HepG2 (cell line): ENCODE measurements around the gene PHACTR1. TPM values are rescaled to one million over a fixed set of nuclear protein-coding genes. Genes with fewer than 3 reads are reported as not detected.

ENCODE experiments used
- ATF6 ChIP-seq: sonication (generic); formaldehyde crosslinking; conservative IDR thresholded peaks from 2 replicates; pipeline ENCODE4 v1.4.0; 2020; ENCODE audit warnings: missing genetic modification reagents
- CSRNP2 ChIP-seq: sonication (generic); formaldehyde crosslinking; conservative IDR thresholded peaks from 2 replicates; pipeline ENCODE4 v1.8.0; 2022; ENCODE audit warnings: low read depth, missing genetic modification reagents
- E2F2 ChIP-seq: sonication (generic); formaldehyde crosslinking; IDR thresholded peaks from 2 replicates; pipeline ENCODE4 v1.4.0; 2020; ENCODE audit warnings: missing genetic modification reagents, borderline replicate concordance
- HES4 ChIP-seq: sonication (generic); formaldehyde crosslinking; IDR thresholded peaks from 2 replicates; pipeline ENCODE4 v1.9.0; 2021; ENCODE audit warnings: mild to moderate bottlenecking, missing genetic modification reagents, borderline replicate concordance
- IKZF5 ChIP-seq: IDR thresholded peaks from 2 replicates; pipeline ENCODE4 v1.6.1; 2018; ENCODE audit warnings: missing genetic modification reagents, mild to moderate bottlenecking, missing compliant biosample characterization
- KAT8 ChIP-seq: IDR thresholded peaks from 2 replicates; pipeline ENCODE4 v1.6.1; 2016; ENCODE audit warnings: missing genetic modification reagents, missing compliant biosample characterization
- MEIS2 ChIP-seq: sonication (generic); formaldehyde crosslinking; IDR thresholded peaks from 2 replicates; pipeline ENCODE4 v1.9.0; 2021; ENCODE audit warnings: mild to moderate bottlenecking, missing genetic modification reagents
- SMAD3 ChIP-seq: sonication (generic); formaldehyde crosslinking; IDR thresholded peaks from 2 replicates; pipeline ENCODE4 v1.4.0; 2020; ENCODE audit warnings: missing genetic modification reagents
- SMAD9 ChIP-seq: sonication (generic); formaldehyde crosslinking; IDR thresholded peaks from 2 replicates; pipeline ENCODE4 v1.5.1; 2020; ENCODE audit warnings: mild to moderate bottlenecking, missing genetic modification reagents
- ZBED4 ChIP-seq: sonication (generic); formaldehyde crosslinking; IDR thresholded peaks from 2 replicates; pipeline ENCODE4 v1.4.0; 2020; ENCODE audit warnings: missing genetic modification reagents, borderline replicate concordance
- ZBTB2 ChIP-seq: sonication (generic); formaldehyde crosslinking; IDR thresholded peaks from 2 replicates; pipeline ENCODE4 v1.8.0; 2022; ENCODE audit warnings: low read depth, missing genetic modification reagents
- ZNF160 ChIP-seq: sonication (generic); formaldehyde crosslinking; IDR thresholded peaks from 2 replicates; pipeline ENCODE4 v1.8.0; 2022; ENCODE audit warnings: mild to moderate bottlenecking, inconsistent platforms, missing genetic modification reagents
- ZNF556 ChIP-seq: sonication (generic); formaldehyde crosslinking; IDR thresholded peaks from 2 replicates; pipeline ENCODE4 v1.4.0; 2020; ENCODE audit warnings: mild to moderate bottlenecking, missing genetic modification reagents, borderline replicate concordance
- ZNF570 ChIP-seq: sonication (generic); formaldehyde crosslinking; IDR thresholded peaks from 2 replicates; pipeline ENCODE4 v1.4.0; 2020; ENCODE audit warnings: mild to moderate bottlenecking, missing genetic modification reagents, borderline replicate concordance
- ZNF691 ChIP-seq: sonication (generic); formaldehyde crosslinking; IDR thresholded peaks from 2 replicates; pipeline ENCODE4 v1.4.0; 2020; ENCODE audit warnings: missing genetic modification reagents, low read depth, mild to moderate bottlenecking, borderline replicate concordance
- polyA plus RNA-seq, 8 experiments: library from polyadenylated mRNA; depleted of rRNA in 3 of 8; stranded (reverse) in 7 of 8; unstranded in 1 of 8; fragments of >200 nt; fragmentation: Illumina TruSeq in 4 of 8; extraction: Trizol in 4 of 8; gene quantifications; 2 replicates each; pipeline versions ENCODE4 v1.2.1 to v1.2.3, GENCODE V29; 2011 to 2016; ENCODE audit warnings: low read depth in 4 of 8, missing spikeins in 1 of 8, mixed read lengths in 1 of 8; ENCODE audit not compliant: insufficient read depth in 1 of 8
- total RNA-seq, 5 experiments: library from RNA; depleted of rRNA; stranded (reverse); fragments of >200 nt; fragmentation: Illumina TruSeq; extraction: Trizol; gene quantifications; 2 replicates each; pipeline ENCODE4 v1.2.3, GENCODE V29; 2016; ENCODE audit warnings: low read depth in 1 of 5

The PHACTR1 gene
- total and polyA plus RNA-seq, 2 of the 13 experiments (the other 11 are each of a cell fraction or from before 2014, with no cell fraction given), result 0.09 TPM; not detected in 1

GRCh38 chr6:12751694-12752325 is 35.2 kb downstream of the PHACTR1 start (continued):
- TF ChIP-seq ZBTB2 (CRISPR knock-in tag), result 0 out of 2 replicates have a peak, but pooled peaks have one; percentile 39
- 0 out of 2 replicates have a peak, but pooled peaks have one; percentile 51 for TF ChIP-seq ZNF160
- peak; percentile 45; the same call in 1 of the 2 replicates for TF ChIP-seq KAT8 (CRISPR knock-in tag)
- TF ChIP-seq SMAD3 (CRISPR knock-in tag), result peak; percentile 90; the same call in 1 of the 2 replicates
- TF ChIP-seq HES4 (CRISPR knock-in tag), result 0 out of 2 replicates have a peak, but pooled peaks have one; percentile 32
- peak; percentile 64; the same call in 1 of the 2 replicates for TF ChIP-seq IKZF5 (CRISPR knock-in tag)
- TF ChIP-seq ZNF570 (CRISPR knock-in tag), result no peak
- TF ChIP-seq ATF6 (CRISPR knock-in tag), result 0 out of 2 replicates have a peak, but pooled peaks have one; percentile 51
- no peak; the same call in 1 of the 2 replicates for TF ChIP-seq ZBED4 (CRISPR knock-in tag)
- TF ChIP-seq MEIS2 (CRISPR knock-in tag), result 0 out of 2 replicates have a peak, but pooled peaks have one; percentile 45
- TF ChIP-seq SMAD9 (CRISPR knock-in tag), result no peak
- no peak for TF ChIP-seq E2F2 (CRISPR knock-in tag)
- no peak for TF ChIP-seq ZNF556 (CRISPR knock-in tag)
- TF ChIP-seq ZNF691 (CRISPR knock-in tag), result no peak
- no peak for TF ChIP-seq CSRNP2
